NCI-H2029 treated with DMSO at 0.1 percent for 48 hours (cell line): ENCODE results near the gene MS4A18.

Experiments
- DNase-seq: peaks from one replicate; lab custom pipeline; 2025; lab: John Stamatoyannopoulos, UW

Gene MS4A18

DNA sequence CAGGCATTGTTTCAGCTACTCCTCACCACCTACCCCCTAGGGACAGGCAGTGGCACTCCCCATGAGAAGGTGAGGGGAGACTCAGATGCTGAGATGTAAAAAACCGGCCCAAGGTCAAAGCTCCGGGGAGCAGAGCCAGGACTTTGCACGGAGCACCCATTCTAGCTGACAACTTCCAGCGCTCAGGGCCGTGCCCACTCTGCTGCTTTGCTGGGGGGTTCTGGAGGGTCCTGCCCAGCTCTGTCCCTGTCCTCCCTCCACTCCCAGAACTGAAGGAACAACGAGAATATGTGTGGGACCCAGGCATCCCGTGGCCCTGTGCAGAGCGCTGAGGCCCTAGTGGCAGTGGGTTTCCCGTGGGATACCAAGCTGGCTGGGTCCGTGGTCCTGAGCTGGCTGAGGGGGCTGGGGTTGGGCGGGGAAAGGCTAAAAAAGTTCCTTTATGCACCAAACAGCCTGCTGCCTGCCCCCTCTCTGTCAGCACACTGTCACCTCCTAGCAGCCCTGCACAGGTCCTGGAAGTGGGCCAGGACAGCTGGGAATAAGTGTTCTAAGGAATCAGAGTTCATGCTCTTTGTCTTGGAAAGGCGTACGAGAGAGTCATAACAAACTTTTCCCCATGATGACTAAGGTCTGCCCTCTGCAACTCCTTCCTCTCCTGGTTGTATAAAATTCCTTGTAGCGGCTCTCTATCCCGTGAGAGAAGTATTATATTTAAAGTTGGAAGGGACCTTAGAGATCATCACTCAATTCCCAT, 62.5 kb downstream of the MS4A18 start:
- no peak for DNase-seq

DNA sequence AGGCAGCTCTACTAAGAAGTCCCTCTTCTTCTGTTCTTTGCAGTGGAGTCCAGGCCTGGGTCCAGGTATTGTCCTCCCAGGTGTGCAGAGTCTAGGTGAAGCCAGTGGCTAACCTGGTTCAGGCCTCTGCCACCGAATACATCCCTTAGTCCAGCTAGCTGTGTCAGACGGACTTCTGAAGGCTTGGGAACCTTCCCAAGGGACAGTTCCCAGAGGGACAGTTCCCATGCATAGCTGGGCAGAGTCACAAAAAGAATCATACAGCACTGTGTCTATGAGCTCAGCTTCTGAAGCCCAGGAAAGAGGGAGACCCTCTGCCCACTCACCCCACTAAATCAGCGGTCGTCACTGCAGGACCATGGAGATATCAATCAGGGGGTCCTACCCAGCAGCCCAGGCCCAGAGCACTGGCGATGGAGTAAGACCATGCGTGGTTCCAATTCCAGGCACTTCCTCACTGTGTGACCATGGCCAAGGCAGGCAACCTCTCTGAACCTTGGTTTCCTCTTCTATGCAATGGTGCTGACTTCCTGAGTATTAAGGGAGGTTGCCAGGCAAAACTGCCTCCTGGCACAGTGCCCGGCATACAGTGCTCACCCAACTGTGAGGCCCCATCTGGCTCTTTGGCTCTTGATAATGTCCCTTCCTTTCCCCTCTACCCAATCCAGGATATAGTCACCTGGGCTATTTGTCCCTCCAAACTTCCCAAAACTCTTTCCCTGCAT, 64.0 kb downstream of the MS4A18 start:
- no peak for DNase-seq

DNA sequence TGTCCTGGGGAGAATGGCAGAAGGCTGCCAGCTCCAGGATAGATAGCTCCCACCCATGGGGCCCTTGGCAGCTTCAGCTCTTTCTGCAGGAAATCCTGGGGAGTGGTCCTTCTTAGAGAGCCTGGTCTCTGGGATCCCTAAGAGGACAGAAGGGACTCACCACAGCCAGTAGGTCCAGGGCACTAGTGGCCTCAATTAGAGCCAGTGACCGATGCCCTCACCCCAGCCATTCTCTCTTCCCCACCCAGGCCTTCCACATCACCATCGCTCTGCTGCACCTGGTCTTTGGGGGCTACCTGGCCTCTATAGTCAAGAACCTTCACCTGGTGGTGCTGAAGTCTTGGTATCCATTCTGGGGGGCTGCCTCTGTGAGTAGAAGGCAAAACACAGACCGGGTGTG, 66.2 kb downstream of the MS4A18 start:
- DNase-seq: no peak

DNA sequence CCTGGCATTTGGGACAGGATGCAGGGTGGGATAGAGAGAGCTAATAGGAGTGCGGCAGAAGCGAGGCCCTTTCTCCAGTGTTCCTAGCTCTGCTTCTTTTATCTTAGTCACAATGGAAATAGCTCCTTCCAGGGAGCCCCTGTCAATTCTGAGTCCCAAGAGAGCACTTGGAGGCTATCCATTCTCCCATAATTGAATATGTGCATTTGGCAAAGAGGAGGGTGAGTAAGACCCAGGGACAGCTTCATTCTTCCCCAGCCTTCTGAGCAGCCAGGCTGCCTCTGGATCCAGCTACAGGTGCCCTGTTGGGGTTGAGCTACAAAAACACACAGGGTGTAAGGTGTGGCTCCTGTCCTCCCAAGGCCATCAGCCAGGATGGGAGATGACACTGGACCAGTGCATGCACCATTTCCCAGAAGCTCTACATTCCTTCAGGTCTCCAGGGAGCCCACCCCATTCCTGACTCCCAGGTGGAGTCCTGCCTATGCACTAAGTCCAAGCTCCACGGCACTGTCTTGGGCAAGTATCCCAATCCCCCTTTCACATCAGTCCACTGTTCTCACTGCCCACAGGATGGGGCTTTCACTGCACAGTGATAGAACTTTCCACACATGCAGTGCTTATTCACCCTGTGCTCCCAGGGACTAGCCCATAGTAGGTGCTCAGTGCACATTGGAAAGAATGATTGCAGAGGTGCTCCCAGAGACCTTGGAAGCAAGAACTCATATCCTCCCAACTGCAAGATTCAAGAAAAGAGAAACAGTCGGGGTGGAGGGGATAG, 66.8 kb downstream of the MS4A18 start:
- no peak for DNase-seq

DNA sequence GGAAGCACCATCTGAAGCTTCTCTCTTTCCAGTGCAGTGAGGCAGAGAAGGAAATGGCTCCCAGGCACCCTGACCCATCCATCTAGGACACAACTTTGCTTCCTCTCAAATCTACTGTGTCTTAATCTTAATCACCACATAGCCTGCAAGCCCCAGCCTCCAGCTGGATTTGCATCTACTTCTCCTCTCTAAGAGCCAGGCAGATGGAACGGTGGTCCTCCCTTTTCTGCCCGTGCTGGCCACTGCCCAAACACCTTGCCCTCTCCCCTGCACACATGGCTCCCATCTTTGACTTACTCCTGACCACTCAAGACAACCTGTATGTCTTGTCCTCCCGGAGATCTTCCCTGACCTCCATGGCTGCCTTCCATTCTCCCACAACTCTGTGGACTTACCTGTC, 68.0 kb downstream of the MS4A18 start:
- no peak for DNase-seq
